Mammary microvascular endothelial cell (primary cell): ENCODE data around the gene ITLN1. TPM values are rescaled to one million over a fixed set of nuclear protein-coding genes. Genes with fewer than 3 reads are reported as not detected.

Experiments used
- total RNA-seq: library from RNA; depleted of rRNA; stranded (reverse); fragments of >200 nt; gene quantifications from 2 replicates; pipeline ENCODE4 v1.2.3, GENCODE V29; 2015

Gene ITLN1
- total RNA-seq: not detected in 2 replicates

GRCh38 chr1:160885042-160885441 lies at the start of gene ITLN1:
Gene ITLN1 (minus strand): TSS chr1:160885180. CDS start chr1:160884877, 303 bp downstream.

GRCh38 chr1:160862203-160863060 lies 22.5 kb downstream of the ITLN1 start, which contains the start of gene CD244:
Gene CD244 (minus strand): TSS chr1:160862887. CDS start chr1:160862677, 210 bp downstream.

Other genes with a start within 250 kb of the ITLN1 start
- gene SLAMF1, start 238.1 kb downstream of the ITLN1 start, total RNA-seq: not detected in 2 replicates
- gene CD48, start 173.4 kb downstream of the ITLN1 start, total RNA-seq: not detected in 2 replicates
- gene SLAMF7, start 145.9 kb downstream of the ITLN1 start, total RNA-seq: not detected in 2 replicates
- not detected in 2 replicates for gene LY9, start 89.0 kb downstream of the ITLN1 start, total RNA-seq
- gene CD244, start 22.3 kb downstream of the ITLN1 start, total RNA-seq: not detected in 2 replicates
- gene ITLN2, start 69.6 kb upstream of the ITLN1 start, total RNA-seq: not detected in 2 replicates
- 67.0 and 77.2 TPM in 2 replicates for gene F11R, start 136.0 kb upstream of the ITLN1 start, total RNA-seq
- 1.5 TPM in 1 of 2 replicates, not detected in the other for gene TSTD1, start 153.8 kb upstream of the ITLN1 start, total RNA-seq
- gene USF1, start 160.8 kb upstream of the ITLN1 start, total RNA-seq: 59.0 and 59.1 TPM in 2 replicates
- 0.13 and 0.20 TPM in 2 replicates for gene ARHGAP30, start 184.7 kb upstream of the ITLN1 start, total RNA-seq
- 0.47 and 0.54 TPM in 2 replicates for gene NECTIN4, start 204.4 kb upstream of the ITLN1 start, total RNA-seq
- gene KLHDC9, start 213.2 kb upstream of the ITLN1 start, total RNA-seq: 1.1 and 2.6 TPM in 2 replicates
- 63.7 and 71.8 TPM in 2 replicates for gene PFDN2, start 232.9 kb upstream of the ITLN1 start, total RNA-seq
- 20.9 and 27.4 TPM in 2 replicates for gene NIT1, start 232.9 kb upstream of the ITLN1 start, total RNA-seq
- 19.4 and 31.8 TPM in 2 replicates for gene DEDD, start 247.5 kb upstream of the ITLN1 start, total RNA-seq